GM20000 (cell line): ENCODE results near the gene PXMP4.
A peak's percentile ranks its signal among the peaks of the same experiment; 100 is the strongest.

Source experiments
- DNase-seq: peaks from one replicate; pipeline ENCODE4 v3.0.0; 2012; ENCODE audit warnings: low spot score
- TF ChIP-seq, protein P1 (sequence below): IDR thresholded peaks from 2 replicates; pipeline ENCODE4 v1.5.1; 2012; ENCODE audit warnings: mild to moderate bottlenecking, control low read depth; ENCODE audit errors: extremely low read depth, missing control alignments

Gene PXMP4

DNA sequence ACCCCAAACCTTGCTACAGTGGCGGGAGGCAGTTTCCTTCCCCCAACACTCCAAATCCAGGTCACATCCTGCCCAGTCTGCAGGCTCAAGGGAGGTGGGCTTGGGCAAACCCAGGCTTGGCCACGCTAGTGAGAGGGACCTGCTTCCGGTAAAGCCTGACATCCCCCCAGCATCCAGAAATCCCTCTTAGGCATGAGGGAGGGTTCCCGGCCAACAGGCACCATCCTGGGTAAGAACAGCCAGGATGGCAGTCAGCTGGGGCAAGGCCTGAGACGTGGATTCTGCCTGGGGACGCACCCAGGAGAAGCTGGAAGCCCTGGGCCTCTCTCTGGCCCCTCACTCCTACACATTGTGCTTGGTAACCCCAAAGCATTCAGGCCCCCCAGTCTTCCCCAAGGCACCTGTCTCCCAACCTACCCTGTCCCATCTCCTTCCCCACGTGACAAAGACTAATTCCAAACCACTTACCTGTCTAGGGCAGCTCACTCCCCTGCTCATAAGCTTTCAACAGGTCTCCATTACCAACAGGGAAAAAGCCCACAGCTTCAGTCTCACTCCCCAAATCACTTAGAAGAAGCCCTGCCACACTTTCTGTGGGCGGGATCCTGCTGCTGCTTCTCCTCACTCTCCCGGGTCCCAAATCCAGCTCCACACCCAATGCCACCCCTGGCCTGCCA lies 55.9 kb downstream of the PXMP4 start:
- DNase-seq, result no peak
- TF ChIP-seq, protein P1, sequence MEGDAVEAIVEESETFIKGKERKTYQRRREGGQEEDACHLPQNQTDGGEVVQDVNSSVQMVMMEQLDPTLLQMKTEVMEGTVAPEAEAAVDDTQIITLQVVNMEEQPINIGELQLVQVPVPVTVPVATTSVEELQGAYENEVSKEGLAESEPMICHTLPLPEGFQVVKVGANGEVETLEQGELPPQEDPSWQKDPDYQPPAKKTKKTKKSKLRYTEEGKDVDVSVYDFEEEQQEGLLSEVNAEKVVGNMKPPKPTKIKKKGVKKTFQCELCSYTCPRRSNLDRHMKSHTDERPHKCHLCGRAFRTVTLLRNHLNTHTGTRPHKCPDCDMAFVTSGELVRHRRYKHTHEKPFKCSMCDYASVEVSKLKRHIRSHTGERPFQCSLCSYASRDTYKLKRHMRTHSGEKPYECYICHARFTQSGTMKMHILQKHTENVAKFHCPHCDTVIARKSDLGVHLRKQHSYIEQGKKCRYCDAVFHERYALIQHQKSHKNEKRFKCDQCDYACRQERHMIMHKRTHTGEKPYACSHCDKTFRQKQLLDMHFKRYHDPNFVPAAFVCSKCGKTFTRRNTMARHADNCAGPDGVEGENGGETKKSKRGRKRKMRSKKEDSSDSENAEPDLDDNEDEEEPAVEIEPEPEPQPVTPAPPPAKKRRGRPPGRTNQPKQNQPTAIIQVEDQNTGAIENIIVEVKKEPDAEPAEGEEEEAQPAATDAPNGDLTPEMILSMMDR, result no peak

DNA sequence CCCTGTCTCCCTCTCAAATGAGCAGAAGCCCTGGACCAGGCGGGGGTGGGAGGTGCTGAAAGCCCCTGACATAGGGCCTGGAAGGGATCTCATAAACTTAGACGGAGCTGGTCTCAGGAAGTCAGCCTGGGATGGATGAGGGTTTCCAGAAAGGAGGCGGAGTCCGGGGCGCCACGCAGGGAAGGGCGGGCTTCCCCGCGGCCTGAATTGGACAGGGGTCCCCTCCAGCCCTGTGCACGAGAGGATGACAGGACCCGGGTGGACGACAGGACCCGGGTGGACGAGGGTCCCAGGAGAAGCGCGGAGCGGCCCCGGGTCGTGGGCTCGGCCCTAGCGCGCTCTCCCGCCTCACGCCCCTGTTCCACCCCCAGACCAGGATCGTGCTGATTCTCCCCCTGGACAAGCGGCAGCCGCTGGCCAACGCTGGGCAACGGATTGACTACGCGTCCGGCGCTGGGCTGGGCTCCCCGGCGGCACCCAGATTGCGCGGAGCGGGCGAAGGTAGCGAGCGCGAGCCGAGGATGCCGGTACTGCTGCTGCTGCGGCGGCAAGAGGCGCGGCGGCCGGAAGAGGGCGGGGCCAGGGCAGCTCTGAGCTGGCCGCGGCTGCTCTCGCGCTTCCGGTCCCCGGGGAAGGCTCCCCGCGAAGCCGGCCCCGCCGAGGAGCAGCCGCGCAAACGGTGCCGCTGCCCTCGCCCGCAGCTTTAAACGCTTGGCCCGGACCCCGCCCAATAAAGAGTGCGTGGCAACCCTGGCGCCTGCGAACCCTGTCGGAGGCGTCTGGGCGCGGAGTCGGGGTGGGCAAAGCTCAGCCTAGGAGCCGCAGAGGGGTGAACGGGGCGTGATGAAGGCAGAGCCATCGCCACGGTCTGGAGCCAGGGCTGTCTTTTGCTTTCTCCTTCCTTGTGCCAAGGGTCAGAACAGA lies 56.7 kb downstream of the PXMP4 start:
- peak; percentile 94 for DNase-seq
- TF ChIP-seq, protein P1, result no peak

DNA sequence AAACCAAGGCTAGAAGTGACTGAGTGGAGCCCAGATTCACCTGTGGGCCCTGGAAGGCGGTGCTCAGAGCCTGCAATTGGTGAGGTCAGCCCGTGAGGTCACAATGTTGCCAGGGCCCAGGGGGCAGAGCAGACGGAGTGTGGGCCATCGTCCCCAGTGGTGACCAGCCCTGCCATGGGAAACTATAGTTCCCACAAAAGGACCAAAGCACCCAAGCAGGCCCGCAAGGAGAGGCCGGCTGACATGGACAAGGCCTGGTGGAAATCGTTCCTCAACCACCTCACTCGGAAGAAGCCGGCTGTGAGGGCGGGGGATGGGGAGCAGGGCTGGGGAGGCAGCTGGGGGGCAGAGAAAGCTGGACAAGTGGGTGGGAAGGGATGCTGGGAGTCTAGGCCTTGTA lies 57.9 kb downstream of the PXMP4 start, which contains the start of gene C20orf144:
TSS of gene C20orf144 (plus strand) at position 156 of the 400 bp plus-strand sequence. CDS start at position 175, 19 bp downstream.
- no peak for DNase-seq
- TF ChIP-seq, protein P1, result no peak

DNA sequence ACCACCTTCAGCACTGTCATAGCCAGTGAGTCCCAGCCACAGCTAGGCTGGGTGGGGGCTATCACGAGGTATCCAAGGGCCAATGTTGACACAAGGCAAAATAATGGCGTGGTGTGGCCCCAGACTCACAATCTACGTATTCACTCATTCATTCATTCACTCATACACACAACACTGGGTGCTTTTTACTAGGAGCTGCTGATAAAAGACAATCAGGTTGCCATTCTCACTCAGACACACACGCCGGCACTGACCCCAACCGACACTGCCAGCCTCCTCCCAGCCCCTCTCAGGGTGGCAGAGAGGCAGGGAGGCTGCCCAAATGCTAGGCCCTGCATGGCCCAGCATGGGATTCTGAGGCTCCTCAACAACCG lies 59.4 kb downstream of the PXMP4 start:
- DNase-seq, result no peak
- TF ChIP-seq, protein P1, result no peak

DNA sequence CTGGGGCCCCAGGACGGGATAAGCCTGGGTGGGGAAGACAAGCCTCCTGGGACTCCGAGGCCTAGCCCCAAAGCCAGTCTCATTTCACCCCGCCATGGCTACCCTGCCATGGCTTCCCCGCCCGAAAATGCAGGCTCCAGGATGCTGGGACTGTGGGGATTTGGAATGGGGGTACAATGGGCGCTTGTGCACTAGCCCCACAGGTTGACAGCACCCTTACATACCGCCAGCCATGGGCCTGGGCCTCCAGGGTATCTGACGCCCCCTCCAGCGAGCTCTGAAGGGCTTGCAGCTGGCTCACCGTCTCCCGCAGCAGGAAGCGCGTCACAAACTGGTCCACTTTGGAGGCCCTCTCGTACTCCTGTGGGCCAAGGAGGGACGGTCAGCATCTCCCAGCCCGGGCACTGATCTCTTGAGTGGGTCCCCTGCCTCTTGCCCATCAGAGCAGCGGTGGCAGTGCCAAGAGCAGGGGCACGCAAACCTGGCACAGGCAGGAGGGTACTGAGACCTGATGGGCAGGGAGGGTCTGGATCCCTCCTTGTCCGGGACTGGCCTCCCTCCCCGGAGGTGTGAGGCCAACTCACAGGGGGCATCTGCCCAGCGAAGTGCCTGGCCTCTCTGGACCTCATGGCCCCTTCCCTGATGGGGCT lies 60.0 kb downstream of the PXMP4 start:
- TF ChIP-seq, protein P1, result no peak
- DNase-seq, result no peak

DNA sequence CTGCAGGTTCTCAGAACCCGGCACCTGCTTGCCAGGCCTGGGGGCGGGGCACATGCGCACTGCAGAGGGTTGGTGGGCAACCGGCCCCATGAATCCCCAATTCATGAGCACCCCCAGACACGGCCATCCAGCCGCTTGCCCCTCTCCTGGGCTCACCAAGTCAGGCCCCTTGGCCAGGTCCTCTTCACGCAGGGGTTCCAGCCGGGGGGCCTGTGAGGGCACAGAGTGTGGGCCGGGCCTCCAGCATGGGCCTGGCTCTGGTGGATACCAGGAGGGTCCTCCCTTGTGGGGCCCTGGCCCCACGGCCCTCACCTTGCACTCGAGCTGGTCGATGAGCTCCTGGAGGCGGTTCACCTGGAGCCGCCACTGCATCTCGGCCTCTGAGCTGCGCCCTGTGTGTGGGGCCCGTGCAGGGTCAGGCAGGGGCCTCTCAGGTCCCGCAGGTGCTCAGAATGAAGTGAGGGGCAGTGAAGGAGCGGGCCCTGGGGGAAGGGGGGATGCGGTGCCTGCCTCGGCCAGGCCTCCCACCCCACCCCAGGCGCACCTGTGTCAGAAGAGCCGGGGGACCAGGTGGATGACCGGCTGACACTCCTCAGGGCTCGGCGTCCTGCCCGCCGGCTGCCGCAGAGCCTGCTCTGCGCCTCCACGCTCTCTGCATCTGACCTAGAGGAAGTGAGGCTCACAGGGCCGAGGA lies 60.6 kb downstream of the PXMP4 start:
- DNase-seq, result no peak
- TF ChIP-seq, protein P1, result no peak
